ENCODE data around the gene NRP2. TPM values are rescaled to one million over a fixed set of nuclear protein-coding genes. Genes with fewer than 3 reads are reported as not detected.

The NRP2 gene
- total and polyA plus RNA-seq, 11 donors: 2.0 to 57.5 (median 4.7) TPM

DNA sequence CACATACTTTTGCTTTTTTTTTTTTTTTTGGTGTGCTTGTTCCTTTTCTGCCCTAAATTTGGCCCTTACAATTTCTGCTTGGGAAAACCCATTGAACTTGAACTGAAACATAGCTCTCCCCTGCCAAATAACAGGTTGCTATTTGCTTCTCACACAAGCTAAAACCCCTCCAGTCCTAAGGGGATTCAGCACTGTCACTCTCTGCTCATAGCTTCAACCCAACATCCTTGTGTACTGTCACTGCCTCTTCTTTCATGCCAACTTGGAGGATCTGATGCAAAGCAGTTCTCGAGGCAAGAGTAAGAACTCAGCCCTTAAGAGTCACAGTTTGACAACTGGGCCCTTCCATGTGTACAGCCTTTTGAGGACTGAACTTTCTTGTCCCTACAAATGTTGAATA lies 30.6 kb upstream of the NRP2 start:
- Histone ChIP-seq H3K27ac (no peak overlapping the region), H3K4me1 (no peaks in the 10 kb centered on the region), H3K9me3 (no peaks in the 10 kb centered on the region), H3K27me3 (no peaks in the 10 kb centered on the region), H3K36me3 (no peaks in the 10 kb centered on the region), H3K4me3 (no peak overlapping the region)
- no peak for DNase-seq
- no peak for TF ChIP-seq POLR2A (IDR thresholded peaks at IDR 0.05)
- TF ChIP-seq, protein P1, sequence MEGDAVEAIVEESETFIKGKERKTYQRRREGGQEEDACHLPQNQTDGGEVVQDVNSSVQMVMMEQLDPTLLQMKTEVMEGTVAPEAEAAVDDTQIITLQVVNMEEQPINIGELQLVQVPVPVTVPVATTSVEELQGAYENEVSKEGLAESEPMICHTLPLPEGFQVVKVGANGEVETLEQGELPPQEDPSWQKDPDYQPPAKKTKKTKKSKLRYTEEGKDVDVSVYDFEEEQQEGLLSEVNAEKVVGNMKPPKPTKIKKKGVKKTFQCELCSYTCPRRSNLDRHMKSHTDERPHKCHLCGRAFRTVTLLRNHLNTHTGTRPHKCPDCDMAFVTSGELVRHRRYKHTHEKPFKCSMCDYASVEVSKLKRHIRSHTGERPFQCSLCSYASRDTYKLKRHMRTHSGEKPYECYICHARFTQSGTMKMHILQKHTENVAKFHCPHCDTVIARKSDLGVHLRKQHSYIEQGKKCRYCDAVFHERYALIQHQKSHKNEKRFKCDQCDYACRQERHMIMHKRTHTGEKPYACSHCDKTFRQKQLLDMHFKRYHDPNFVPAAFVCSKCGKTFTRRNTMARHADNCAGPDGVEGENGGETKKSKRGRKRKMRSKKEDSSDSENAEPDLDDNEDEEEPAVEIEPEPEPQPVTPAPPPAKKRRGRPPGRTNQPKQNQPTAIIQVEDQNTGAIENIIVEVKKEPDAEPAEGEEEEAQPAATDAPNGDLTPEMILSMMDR (IDR thresholded peaks at IDR 0.05): no peak
- ATAC-seq: no peak
- intact Hi-C loops (cut with DNase I): no loop called here
- WGBS, 4 donors: 0% methylated on average over 1 of the region's 1 CpG

DNA sequence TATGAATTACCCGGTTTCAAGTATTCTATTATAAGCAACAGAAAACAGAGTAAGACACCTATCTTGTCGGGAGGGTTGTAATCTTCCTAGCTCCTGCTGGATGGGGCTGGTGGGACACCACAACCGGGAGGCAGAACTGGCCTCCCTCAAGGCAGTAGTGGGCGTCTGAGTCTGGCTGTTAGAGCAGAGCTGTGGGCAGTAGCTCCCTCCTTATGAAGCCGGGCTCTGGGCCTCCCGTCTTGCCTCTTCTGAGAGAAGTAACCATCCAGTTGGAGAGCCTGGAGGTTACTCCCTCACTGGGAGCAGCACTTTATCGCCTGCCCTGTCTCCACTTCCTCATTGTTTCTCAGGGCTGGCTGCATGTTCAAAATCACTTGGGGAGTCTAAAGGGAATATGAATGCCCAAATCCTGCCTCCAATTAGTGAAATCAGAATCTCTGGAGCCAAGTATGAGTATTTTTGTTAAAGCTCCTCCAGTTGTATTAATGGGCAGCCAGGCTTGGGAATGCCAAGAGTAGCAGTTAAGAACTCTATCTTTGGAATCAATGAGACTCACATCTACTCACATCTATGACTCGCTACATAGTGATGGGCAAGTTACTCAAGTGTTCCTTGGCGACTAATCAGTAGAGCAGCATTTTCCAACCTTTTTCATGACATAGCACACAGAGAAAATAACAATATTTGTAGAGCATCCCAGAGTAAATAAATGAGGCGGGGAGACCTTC lies 27.3 kb upstream of the NRP2 start:
- Histone ChIP-seq H3K4me3 (no peak overlapping the region), H3K9me3 (no peaks in the 10 kb centered on the region), H3K27me3 (no peaks in the 10 kb centered on the region), H3K27ac (no peak overlapping the region), H3K36me3 (no peaks in the 10 kb centered on the region), H3K4me1 (peaks cover 0 to 5% (median 0%) of the 10 kb centered on the region in 12 donors)
- intact Hi-C loops (cut with DNase I): no loop called here
- WGBS, 4 donors: 89 to 94% (median 92%) methylated on average over 10 of the region's 10 CpGs
- no peak for DNase-seq
- ATAC-seq: no peak
- TF ChIP-seq, protein P1 (IDR thresholded peaks at IDR 0.05): no peak
- TF ChIP-seq POLR2A (IDR thresholded peaks at IDR 0.05): no peak

DNA sequence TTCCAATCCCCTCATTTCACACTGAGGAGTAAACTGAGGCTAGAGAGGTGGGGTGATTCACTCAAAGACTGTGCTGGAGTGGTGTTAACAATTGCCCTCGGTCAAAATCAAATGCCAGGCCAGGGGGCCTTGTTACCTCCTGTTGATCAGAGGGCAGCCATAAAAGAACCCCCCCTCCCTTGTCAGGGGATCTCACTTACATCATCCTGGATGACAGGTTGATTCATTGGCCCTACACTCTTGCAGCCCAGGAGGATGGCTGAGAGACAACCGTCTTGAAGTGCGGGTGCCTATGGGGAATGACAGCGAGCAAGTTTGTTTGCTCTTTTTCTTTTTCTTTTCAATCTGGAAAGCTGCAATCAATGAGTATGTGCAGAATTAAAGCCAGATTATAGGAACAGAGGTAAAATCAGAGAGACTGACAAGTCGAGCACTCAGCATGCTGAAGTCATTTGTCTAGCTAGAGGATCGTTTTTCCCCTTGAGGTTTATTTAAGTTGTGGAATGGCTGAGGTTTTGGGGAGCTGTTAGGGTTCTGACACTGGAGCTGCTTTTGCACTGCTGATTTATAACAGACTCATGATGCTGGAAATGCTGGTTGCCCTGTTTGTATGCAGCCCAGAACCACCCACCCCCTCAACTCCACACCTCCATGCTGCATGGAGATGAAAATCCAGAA lies 26.4 kb upstream of the NRP2 start:
- Histone ChIP-seq H3K4me3 (no peak overlapping the region), H3K27me3 (no peaks in the 10 kb centered on the region), H3K4me1 (peaks cover 0 to 9% (median under 1%) of the 10 kb centered on the region in 12 donors), H3K36me3 (no peaks in the 10 kb centered on the region), H3K27ac (no peak overlapping the region), H3K9me3 (no peaks in the 10 kb centered on the region)
- intact Hi-C loops (cut with DNase I): no loop called here
- ATAC-seq (no peak), DNase-seq (no peak)
- WGBS, 4 donors: 88 to 93% (median 91%) methylated on average over 6 of the region's 6 CpGs
- no peak for TF ChIP-seq POLR2A (IDR thresholded peaks at IDR 0.05)
- TF ChIP-seq, protein P1 (IDR thresholded peaks at IDR 0.05): no peak

DNA sequence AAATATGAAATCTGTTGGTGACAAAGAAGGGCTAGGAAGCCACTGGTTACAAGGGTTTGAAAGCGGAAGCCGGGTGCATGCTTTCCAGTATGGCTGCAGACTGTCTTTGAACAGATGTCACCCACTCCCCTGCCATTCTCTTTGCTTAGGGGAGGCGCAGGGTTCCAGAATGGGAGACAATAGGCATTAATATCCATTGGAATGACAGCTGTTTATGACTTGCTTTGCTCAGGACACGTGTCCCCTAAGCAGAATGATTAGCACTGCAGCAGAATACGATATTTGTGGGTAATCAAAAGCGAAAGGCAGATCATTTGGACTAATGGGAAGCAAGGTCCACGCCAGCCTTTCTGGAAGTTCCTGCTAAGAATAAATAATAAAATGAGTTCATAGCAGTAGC lies 25.8 kb upstream of the NRP2 start:
- ATAC-seq (no peak), DNase-seq (no peak)
- Histone ChIP-seq H3K4me3 (no peak overlapping the region), H3K27ac (no peak overlapping the region), H3K4me1 (peaks cover 0 to 11% (median 2%) of the 10 kb centered on the region in 12 donors), H3K9me3 (no peaks in the 10 kb centered on the region), H3K27me3 (no peaks in the 10 kb centered on the region), H3K36me3 (no peaks in the 10 kb centered on the region)
- intact Hi-C loops (cut with DNase I): no loop called here
- 80 to 93% (median 90%) methylated on average over 7 of the region's 7 CpGs for WGBS, 4 donors
- TF ChIP-seq, protein P1 (IDR thresholded peaks at IDR 0.05): no peak
- TF ChIP-seq POLR2A (IDR thresholded peaks at IDR 0.05): no peak
